ENCODE data around the gene COL28A1.

The COL28A1 gene

DNA sequence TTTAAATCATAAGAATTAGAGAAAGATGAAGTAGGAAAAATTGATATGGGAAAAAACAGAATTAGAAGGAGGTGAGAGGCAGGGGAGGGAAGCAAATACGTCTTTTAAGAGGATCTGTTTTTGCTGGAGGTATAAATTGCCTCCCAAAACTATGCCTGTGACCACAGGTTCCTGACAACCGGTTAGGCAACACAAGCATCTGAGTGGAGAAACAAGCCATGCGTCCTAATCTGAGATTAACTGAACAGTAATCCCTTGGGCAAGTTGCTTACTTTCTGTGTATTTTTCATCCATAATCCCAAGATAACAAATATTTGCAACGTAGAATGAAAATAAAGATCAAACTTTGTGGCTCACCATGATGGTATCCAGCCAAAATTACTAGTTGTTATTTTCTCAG is 204.2 kb downstream of the COL28A1 start:
- Histone ChIP-seq H3K4me3 (no peak overlapping the region), H3K36me3 (ENCODE audit: insufficient read depth, low read length) (no peaks in the 10 kb centered on the region), H3K9ac (ENCODE audit: insufficient read length) (no peak overlapping the region), H3K9me3 (ENCODE audit: low read depth, low read length) (no peaks in the 10 kb centered on the region), H3K27ac (no peak overlapping the region)
- TF ChIP-seq EZH2 (IDR thresholded peaks at IDR 0.05) (no peak), FOXP2 (optimal IDR thresholded peaks at IDR 0.05; ENCODE audit: control extremely low read depth, extremely low read length, insufficient read depth) (no peak), POLR2AphosphoS5 (IDR thresholded peaks at IDR 0.05; ENCODE audit: borderline replicate concordance, low read depth, low read length) (no peak)
- no peak for DNase-seq (ENCODE audit: low read depth, low spot score)

DNA sequence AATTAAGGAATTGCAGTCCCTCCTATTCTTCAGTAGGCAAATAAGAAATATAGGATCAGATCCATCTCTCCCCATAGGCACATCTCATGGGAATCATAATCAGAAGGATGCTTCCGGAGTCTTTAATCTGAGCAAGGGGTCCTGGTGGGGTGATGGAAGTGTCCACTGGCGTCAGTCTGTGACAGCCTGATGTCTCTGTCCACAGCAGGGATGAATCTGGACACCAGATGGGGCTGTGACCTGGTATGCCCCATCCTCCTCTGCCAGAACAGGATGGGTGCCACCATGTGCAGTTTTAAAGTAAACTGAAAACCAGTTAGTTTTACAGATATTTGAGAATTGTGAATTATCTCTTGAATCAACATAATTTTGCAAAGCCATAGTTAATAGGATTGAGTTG is 204.7 kb downstream of the COL28A1 start:
- DNase-seq (ENCODE audit: low read depth, low spot score): no peak
- H3K9me3 ChIP-seq (ENCODE audit: low read depth, low read length): no peaks in the 10 kb centered on the region
- H3K36me3 ChIP-seq (ENCODE audit: insufficient read depth, low read length): no peaks in the 10 kb centered on the region
- H3K4me3 ChIP-seq: no peak overlapping the region
- TF ChIP-seq EZH2 (IDR thresholded peaks at IDR 0.05) (no peak), POLR2AphosphoS5 (IDR thresholded peaks at IDR 0.05; ENCODE audit: borderline replicate concordance, low read depth, low read length) (no peak), FOXP2 (optimal IDR thresholded peaks at IDR 0.05; ENCODE audit: control extremely low read depth, extremely low read length, insufficient read depth) (no peak)
- no peak overlapping the region for H3K9ac ChIP-seq (ENCODE audit: insufficient read length)
- no peak overlapping the region for H3K27ac ChIP-seq

DNA sequence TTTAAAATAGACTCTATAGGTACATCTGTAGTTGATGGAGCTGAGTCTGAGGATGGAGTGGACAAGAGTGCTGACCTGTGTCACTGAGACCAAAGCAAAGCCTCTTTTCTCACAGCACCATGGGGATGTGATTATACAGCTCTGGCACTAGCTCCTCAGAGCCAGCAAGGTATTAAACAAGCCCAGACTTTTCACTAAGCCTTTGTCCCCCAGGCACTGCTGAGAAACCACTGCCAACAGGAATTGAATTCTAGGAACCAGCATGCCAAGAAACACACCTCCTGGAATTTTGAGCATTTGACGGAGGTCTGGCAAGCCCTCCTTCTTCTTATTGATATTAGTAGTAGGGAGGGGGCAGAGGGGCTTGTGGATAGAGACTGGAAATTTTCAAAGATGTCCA is 206.3 kb downstream of the COL28A1 start:
- H3K9ac ChIP-seq (ENCODE audit: insufficient read length): no peak overlapping the region
- no peak overlapping the region for H3K27ac ChIP-seq
- H3K4me3 ChIP-seq: no peak overlapping the region
- no peak for TF ChIP-seq POLR2AphosphoS5 (IDR thresholded peaks at IDR 0.05; ENCODE audit: borderline replicate concordance, low read depth, low read length)
- no peak for TF ChIP-seq EZH2 (IDR thresholded peaks at IDR 0.05)
- no peak for TF ChIP-seq FOXP2 (optimal IDR thresholded peaks at IDR 0.05; ENCODE audit: control extremely low read depth, extremely low read length, insufficient read depth)
- no peaks in the 10 kb centered on the region for H3K36me3 ChIP-seq (ENCODE audit: insufficient read depth, low read length)
- H3K9me3 ChIP-seq (ENCODE audit: low read depth, low read length): no peaks in the 10 kb centered on the region
- DNase-seq (ENCODE audit: low read depth, low spot score): no peak

DNA sequence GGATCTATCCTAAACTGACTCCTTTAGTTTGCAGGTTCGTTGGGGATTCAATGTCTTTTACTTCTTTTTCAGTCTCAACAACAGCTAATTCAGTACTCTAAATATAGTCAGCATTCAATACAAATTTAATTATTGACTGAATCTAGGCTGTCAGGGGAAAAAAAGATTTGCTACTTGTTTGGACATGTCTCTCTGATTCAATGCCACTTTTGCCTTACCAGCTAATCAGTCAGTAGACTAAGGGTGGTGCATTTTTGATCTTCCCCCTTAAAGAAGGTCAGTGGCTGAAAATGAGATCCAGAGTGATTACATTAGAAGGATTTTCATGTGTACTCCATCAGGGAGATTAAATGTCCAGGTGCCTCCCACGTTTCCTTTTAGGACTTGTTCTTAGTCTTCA is 208.2 kb downstream of the COL28A1 start:
- no peaks in the 10 kb centered on the region for H3K9me3 ChIP-seq (ENCODE audit: low read depth, low read length)
- no peaks in the 10 kb centered on the region for H3K36me3 ChIP-seq (ENCODE audit: insufficient read depth, low read length)
- H3K27ac ChIP-seq: no peak overlapping the region
- TF ChIP-seq FOXP2 (optimal IDR thresholded peaks at IDR 0.05; ENCODE audit: control extremely low read depth, extremely low read length, insufficient read depth) (no peak), EZH2 (IDR thresholded peaks at IDR 0.05) (no peak), POLR2AphosphoS5 (IDR thresholded peaks at IDR 0.05; ENCODE audit: borderline replicate concordance, low read depth, low read length) (no peak)
- H3K9ac ChIP-seq (ENCODE audit: insufficient read length): no peak overlapping the region
- no peak overlapping the region for H3K4me3 ChIP-seq
- no peak for DNase-seq (ENCODE audit: low read depth, low spot score)

DNA sequence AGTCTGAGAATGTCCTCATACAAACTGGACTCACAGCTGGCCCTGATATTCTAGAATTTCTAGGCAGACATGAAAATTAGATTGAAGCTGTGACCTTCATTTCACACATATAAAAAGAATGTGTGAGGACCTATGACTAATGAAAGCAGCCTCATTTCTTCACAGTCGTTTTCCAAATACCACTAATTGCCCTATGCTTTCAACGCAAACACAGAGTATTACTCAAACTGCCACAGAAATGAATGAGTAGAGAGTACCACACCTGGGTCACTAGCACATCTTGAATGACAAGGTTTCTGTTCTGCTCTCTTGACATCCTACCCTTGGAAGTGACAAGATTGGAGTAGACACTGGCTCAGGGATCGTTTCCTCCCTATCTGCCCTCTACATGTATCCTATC is 211.0 kb downstream of the COL28A1 start:
- no peak overlapping the region for H3K27ac ChIP-seq
- no peak overlapping the region for H3K4me3 ChIP-seq
- no peak overlapping the region for H3K9ac ChIP-seq (ENCODE audit: insufficient read length)
- H3K36me3 ChIP-seq (ENCODE audit: insufficient read depth, low read length): no peaks in the 10 kb centered on the region
- no peaks in the 10 kb centered on the region for H3K9me3 ChIP-seq (ENCODE audit: low read depth, low read length)
- no peak for DNase-seq (ENCODE audit: low read depth, low spot score)
- no peak for TF ChIP-seq POLR2AphosphoS5 (IDR thresholded peaks at IDR 0.05; ENCODE audit: borderline replicate concordance, low read depth, low read length)
- TF ChIP-seq FOXP2 (optimal IDR thresholded peaks at IDR 0.05; ENCODE audit: control extremely low read depth, extremely low read length, insufficient read depth): no peak
- TF ChIP-seq EZH2 (IDR thresholded peaks at IDR 0.05): no peak

DNA sequence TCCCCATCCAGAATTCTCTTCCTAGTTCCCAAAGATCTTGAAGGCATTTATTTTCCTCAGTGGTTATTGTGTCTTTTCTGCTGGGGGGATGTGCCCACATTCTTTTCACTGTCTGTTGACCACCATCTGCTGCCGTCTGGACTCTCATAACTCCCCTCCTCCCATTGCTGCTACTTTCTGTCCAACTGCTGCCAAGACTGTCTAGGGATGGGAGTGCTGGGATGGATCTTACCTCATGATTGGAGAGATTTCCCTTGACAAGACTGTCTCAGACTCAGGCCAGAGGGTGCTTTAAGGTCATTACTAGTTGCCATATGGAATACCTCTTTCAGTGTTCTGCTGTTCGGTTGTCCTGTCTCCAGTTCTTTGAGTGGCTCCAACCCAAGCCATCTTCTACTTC is 211.8 kb downstream of the COL28A1 start:
- Histone ChIP-seq H3K9me3 (ENCODE audit: low read depth, low read length) (no peaks in the 10 kb centered on the region), H3K9ac (ENCODE audit: insufficient read length) (no peak overlapping the region), H3K27ac (no peak overlapping the region), H3K4me3 (no peak overlapping the region), H3K36me3 (ENCODE audit: insufficient read depth, low read length) (no peaks in the 10 kb centered on the region)
- no peak for TF ChIP-seq EZH2 (IDR thresholded peaks at IDR 0.05)
- TF ChIP-seq POLR2AphosphoS5 (IDR thresholded peaks at IDR 0.05; ENCODE audit: borderline replicate concordance, low read depth, low read length): no peak
- no peak for TF ChIP-seq FOXP2 (optimal IDR thresholded peaks at IDR 0.05; ENCODE audit: control extremely low read depth, extremely low read length, insufficient read depth)
- DNase-seq (ENCODE audit: low read depth, low spot score): no peak

DNA sequence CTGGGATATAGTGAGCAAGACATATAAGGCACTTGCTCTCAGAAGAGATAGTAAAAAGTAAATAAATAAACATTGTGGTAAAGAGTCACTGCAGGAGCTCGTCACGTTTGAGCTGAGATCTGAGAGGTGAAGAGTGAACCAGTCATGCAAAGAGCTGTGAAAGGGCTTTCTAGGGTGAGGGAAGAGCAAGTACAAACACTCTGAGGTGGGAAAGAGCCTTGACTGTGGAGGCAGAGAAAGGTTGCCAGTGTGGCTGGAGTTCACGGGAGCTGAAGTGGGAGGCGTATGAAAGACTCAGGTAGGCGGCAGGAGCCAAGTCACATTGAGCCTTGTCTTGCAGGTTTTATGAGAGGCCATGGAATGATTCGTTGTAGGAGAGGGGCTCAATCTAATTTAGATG is 212.3 kb downstream of the COL28A1 start:
- Histone ChIP-seq H3K9ac (ENCODE audit: insufficient read length) (no peak overlapping the region), H3K9me3 (ENCODE audit: low read depth, low read length) (no peaks in the 10 kb centered on the region), H3K27ac (no peak overlapping the region), H3K4me3 (no peak overlapping the region), H3K36me3 (ENCODE audit: insufficient read depth, low read length) (no peaks in the 10 kb centered on the region)
- TF ChIP-seq POLR2AphosphoS5 (IDR thresholded peaks at IDR 0.05; ENCODE audit: borderline replicate concordance, low read depth, low read length) (no peak), FOXP2 (optimal IDR thresholded peaks at IDR 0.05; ENCODE audit: control extremely low read depth, extremely low read length, insufficient read depth) (no peak), EZH2 (IDR thresholded peaks at IDR 0.05) (no peak)
- DNase-seq (ENCODE audit: low read depth, low spot score): no peak

DNA sequence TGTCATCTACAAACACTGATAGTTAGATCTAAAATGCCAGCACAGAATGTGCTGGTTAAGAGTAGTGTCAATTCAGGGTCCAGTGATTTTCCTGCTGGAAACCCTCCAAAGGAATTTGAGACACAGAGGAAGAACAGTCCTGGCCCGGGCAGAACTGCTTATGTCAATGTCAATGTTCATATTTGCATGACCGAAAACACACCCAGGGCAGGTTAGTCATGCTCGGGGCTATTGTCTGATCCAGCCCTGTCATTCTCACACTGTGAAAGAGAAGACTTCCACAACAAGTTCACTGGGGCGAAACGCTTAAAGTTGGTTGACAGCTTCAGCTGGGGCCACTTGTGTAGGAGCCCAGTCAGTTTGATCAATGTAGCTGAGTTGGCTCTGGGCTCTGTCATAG is 214.0 kb downstream of the COL28A1 start:
- no peak for TF ChIP-seq POLR2AphosphoS5 (IDR thresholded peaks at IDR 0.05; ENCODE audit: borderline replicate concordance, low read depth, low read length)
- no peak for TF ChIP-seq FOXP2 (optimal IDR thresholded peaks at IDR 0.05; ENCODE audit: control extremely low read depth, extremely low read length, insufficient read depth)
- no peak for TF ChIP-seq EZH2 (IDR thresholded peaks at IDR 0.05)
- no peak for DNase-seq (ENCODE audit: low read depth, low spot score)
- Histone ChIP-seq H3K36me3 (ENCODE audit: insufficient read depth, low read length) (no peaks in the 10 kb centered on the region), H3K27ac (no peak overlapping the region), H3K9ac (ENCODE audit: insufficient read length) (no peak overlapping the region), H3K4me3 (no peak overlapping the region), H3K9me3 (ENCODE audit: low read depth, low read length) (no peaks in the 10 kb centered on the region)

DNA sequence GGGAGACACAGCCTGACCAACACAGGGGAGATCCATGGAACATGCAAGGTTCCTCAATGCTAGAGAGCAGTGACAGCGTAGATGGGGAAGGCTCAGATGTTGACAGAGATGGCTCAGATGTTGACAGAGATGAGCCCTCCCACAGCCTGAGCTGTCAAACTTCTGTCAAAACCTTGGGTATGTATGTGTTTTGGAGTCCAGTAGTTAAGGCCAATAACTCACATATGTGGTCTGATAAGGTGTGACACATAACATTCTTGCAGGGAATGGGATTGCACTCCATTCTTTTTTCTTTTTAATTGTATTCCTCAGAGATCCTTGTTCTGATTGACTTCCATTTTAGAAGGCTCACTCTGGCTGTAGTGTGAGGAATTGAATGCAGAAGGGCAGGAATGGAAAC is 217.1 kb downstream of the COL28A1 start:
- H3K9ac ChIP-seq (ENCODE audit: insufficient read length): no peak overlapping the region
- H3K9me3 ChIP-seq (ENCODE audit: low read depth, low read length): no peaks in the 10 kb centered on the region
- no peaks in the 10 kb centered on the region for H3K36me3 ChIP-seq (ENCODE audit: insufficient read depth, low read length)
- no peak overlapping the region for H3K4me3 ChIP-seq
- TF ChIP-seq FOXP2 (optimal IDR thresholded peaks at IDR 0.05; ENCODE audit: control extremely low read depth, extremely low read length, insufficient read depth) (no peak), EZH2 (IDR thresholded peaks at IDR 0.05) (no peak), POLR2AphosphoS5 (IDR thresholded peaks at IDR 0.05; ENCODE audit: borderline replicate concordance, low read depth, low read length) (no peak)
- no peak overlapping the region for H3K27ac ChIP-seq
- DNase-seq (ENCODE audit: low read depth, low spot score): no peak

Data from SK-N-MC (cell line).